ENCODE measurements around the gene LARP7.

DNA sequence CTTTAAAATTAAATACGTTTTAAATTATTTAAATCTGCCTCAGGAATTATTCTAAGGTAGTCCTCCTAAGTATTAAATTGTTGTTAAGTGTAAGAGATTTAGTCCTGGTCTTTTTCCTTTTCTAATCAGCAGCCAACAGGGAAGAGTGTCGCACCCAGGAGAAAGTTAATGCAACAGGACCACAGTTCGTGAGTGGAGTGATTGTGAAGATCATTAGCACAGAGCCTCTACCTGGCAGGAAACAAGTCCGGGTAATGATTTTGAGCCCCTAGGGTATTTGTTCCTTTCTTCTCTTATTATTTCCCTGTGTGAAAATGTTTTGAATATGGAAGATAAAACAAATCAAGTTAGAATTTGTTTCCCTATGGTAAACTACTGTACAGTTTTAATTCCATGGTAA is 13.4 kb downstream of the LARP7 start:
- TF ChIP-seq, protein P1, sequence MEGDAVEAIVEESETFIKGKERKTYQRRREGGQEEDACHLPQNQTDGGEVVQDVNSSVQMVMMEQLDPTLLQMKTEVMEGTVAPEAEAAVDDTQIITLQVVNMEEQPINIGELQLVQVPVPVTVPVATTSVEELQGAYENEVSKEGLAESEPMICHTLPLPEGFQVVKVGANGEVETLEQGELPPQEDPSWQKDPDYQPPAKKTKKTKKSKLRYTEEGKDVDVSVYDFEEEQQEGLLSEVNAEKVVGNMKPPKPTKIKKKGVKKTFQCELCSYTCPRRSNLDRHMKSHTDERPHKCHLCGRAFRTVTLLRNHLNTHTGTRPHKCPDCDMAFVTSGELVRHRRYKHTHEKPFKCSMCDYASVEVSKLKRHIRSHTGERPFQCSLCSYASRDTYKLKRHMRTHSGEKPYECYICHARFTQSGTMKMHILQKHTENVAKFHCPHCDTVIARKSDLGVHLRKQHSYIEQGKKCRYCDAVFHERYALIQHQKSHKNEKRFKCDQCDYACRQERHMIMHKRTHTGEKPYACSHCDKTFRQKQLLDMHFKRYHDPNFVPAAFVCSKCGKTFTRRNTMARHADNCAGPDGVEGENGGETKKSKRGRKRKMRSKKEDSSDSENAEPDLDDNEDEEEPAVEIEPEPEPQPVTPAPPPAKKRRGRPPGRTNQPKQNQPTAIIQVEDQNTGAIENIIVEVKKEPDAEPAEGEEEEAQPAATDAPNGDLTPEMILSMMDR (IDR thresholded peaks at IDR 0.05), result no peak
- TF ChIP-seq POLR2A (IDR thresholded peaks at IDR 0.05), result no peak

All from Peyer's patch (tissue), 4 donors.